H1 (cell line): ENCODE measurements around the gene SPIRE1. TPM values are rescaled to one million over a fixed set of nuclear protein-coding genes. Genes with fewer than 3 reads are reported as not detected.

ENCODE experiments used
- CTCF ChIA-PET: fragments of 300-600 bp; sonication (Branson Sonifier 250); formaldehyde crosslinking; loops from one replicate; lab custom pipeline; 2021; ENCODE audit not compliant: partially characterized antibody; lab: Charles Lee
- POLR2A ChIA-PET: fragments of 300-600 bp; sonication (Branson Sonifier 250); formaldehyde crosslinking; loops from one replicate; lab custom pipeline; 2021; ENCODE audit warnings: inconsistent platforms; ENCODE audit not compliant: partially characterized antibody; lab: Charles Lee
- DNase-seq, 2 experiments: peaks; one replicate each; pipeline versions ENCODE4 v3.0.0 to v3.0.0-alpha.2; 2010 to 2022; ENCODE audit warnings: low spot score in 2 of 2, low read depth in 1 of 2, mixed read lengths in 1 of 2
- FAIRE-seq: peaks from 2 replicates; lab custom pipeline; 2011; peaks lifted over from hg19 to GRCh38; lab: Jason Lieb, UNC
- H2AFZ ChIP-seq: 2 replicates; pipeline ENCODE4 v1.8.1; 2012; ENCODE audit warnings: low read length, inconsistent platforms
- H2AK5ac ChIP-seq: 2 replicates; pipeline ENCODE4 v1.6.1; 2013; ENCODE audit warnings: low read depth, low read length
- H2BK120ac ChIP-seq: replicated peaks from 2 replicates; pipeline ENCODE3; 2013; ENCODE audit warnings: low read depth, low read length, inconsistent platforms
- H2BK12ac ChIP-seq: 2 replicates; pipeline ENCODE4 v1.6.1; 2013; ENCODE audit warnings: low read depth, low read length
- H2BK15ac ChIP-seq: 2 replicates; pipeline ENCODE4 v1.6.1; 2013; ENCODE audit warnings: low read length
- H2BK20ac ChIP-seq: 2 replicates; pipeline ENCODE4 v1.6.1; 2013; ENCODE audit warnings: low read length
- H2BK5ac ChIP-seq: 2 replicates; pipeline ENCODE4 v1.6.1; 2013; ENCODE audit warnings: low read depth, low read length
- H3K14ac ChIP-seq: 2 replicates; pipeline ENCODE4 v1.6.1; 2013; ENCODE audit warnings: inconsistent platforms; ENCODE audit not compliant: insufficient read length
- H3K18ac ChIP-seq: 2 replicates; pipeline ENCODE4 v1.6.1; 2013; ENCODE audit warnings: low read length; ENCODE audit errors: extremely low read depth
- H3K23ac ChIP-seq: 2 replicates; pipeline ENCODE4 v1.6.1; 2013; ENCODE audit warnings: inconsistent platforms; ENCODE audit not compliant: insufficient read length
- H3K23me2 ChIP-seq: 2 replicates; pipeline ENCODE4 v1.6.1; 2013; ENCODE audit warnings: low read depth, low read length
- H3K27ac ChIP-seq: 2 replicates; pipeline ENCODE4 v1.6.1; 2011; ENCODE audit warnings: low read depth, low read length, inconsistent platforms
- H3K27me3 ChIP-seq, 4 experiments: replicated peaks in 1 of 4; 1 replicate in 1 of 4; 2 replicates in 3 of 4; pipeline versions ENCODE4 v1.6.1 to v1.8.1; 2011 to 2013; ENCODE audit warnings: low read length in 3 of 4, mild to moderate bottlenecking in 3 of 4, inconsistent platforms in 2 of 4, mixed read lengths in 2 of 4, moderate library complexity in 1 of 4; ENCODE audit not compliant: control insufficient read depth in 3 of 4, insufficient read depth in 3 of 4; ENCODE audit errors: extremely low read depth in 1 of 4
- H3K36me3 ChIP-seq, 4 experiments: 2 replicates each; pipeline versions ENCODE4 v1.6.1 to v1.8.1; 2011 to 2013; ENCODE audit warnings: mild to moderate bottlenecking in 4 of 4, low read length in 3 of 4, moderate library complexity in 2 of 4, control low read depth in 1 of 4, inconsistent platforms in 1 of 4; ENCODE audit not compliant: insufficient read depth in 4 of 4, control insufficient read depth in 2 of 4
- H3K4ac ChIP-seq: replicated peaks from 2 replicates; pipeline ENCODE3; 2013; ENCODE audit warnings: low read length, low read depth, mixed read lengths, inconsistent platforms; ENCODE audit not compliant: insufficient read length
- H3K4me1 ChIP-seq, 4 experiments: replicated peaks in 1 of 4; 1 replicate in 1 of 4; 2 replicates in 3 of 4; pipeline versions ENCODE4 v1.6.1 to v1.8.1; 2011 to 2013; ENCODE audit warnings: low read length in 3 of 4, inconsistent platforms in 2 of 4, mixed read lengths in 1 of 4; ENCODE audit not compliant: insufficient read depth in 4 of 4, control insufficient read depth in 3 of 4
- H3K4me2 ChIP-seq, 2 experiments: 2 replicates each; pipeline versions ENCODE4 v1.6.1 to v1.8.1; 2011 to 2013; ENCODE audit warnings: low read depth in 2 of 2, low read length in 2 of 2, control low read depth in 1 of 2, inconsistent platforms in 1 of 2, mild to moderate bottlenecking in 1 of 2; ENCODE audit not compliant: insufficient read depth in 1 of 2
- H3K4me3 ChIP-seq, 4 experiments: fragments of 200-600, 300-600 bp in 1 of 4; sonication (generic), shearing (Covaris generic), sonication (Bioruptor Twin) in 1 of 4; 2 replicates each; pipeline versions ENCODE4 v1.5.1 to v1.8.1; 2011 to 2016; ENCODE audit warnings: low read length in 4 of 4, low read depth in 3 of 4, control low read depth in 2 of 4, inconsistent platforms in 2 of 4, mild to moderate bottlenecking in 2 of 4, mixed read lengths in 1 of 4, moderate library complexity in 1 of 4; ENCODE audit not compliant: insufficient read depth in 2 of 4; ENCODE audit errors: extremely low read depth in 1 of 4
- H3K56ac ChIP-seq: replicated peaks from 2 replicates; pipeline ENCODE3; 2013; ENCODE audit warnings: low read depth, mild to moderate bottlenecking, mixed read lengths, low read length, inconsistent platforms; ENCODE audit not compliant: insufficient read length
- H3K79me1 ChIP-seq: 2 replicates; pipeline ENCODE4 v1.6.1; 2013; ENCODE audit warnings: low read depth, low read length, control low read depth
- H3K79me2 ChIP-seq, 2 experiments: 2 replicates each; pipeline versions ENCODE4 v1.6.1 to v1.8.1; 2012 to 2013; ENCODE audit warnings: low read length in 2 of 2, mild to moderate bottlenecking in 2 of 2, inconsistent platforms in 1 of 2; ENCODE audit not compliant: insufficient read depth in 2 of 2, control insufficient read depth in 1 of 2
- H3K9ac ChIP-seq, 4 experiments: replicated peaks in 1 of 4; 1 replicate in 1 of 4; 2 replicates in 3 of 4; pipeline versions ENCODE4 v1.6.1 to v1.8.1; 2011 to 2013; ENCODE audit warnings: low read depth in 3 of 4, low read length in 3 of 4, control low read depth in 2 of 4, mild to moderate bottlenecking in 2 of 4, moderate library complexity in 2 of 4, inconsistent platforms in 1 of 4; ENCODE audit errors: extremely low read depth in 1 of 4
- H3K9me3 ChIP-seq, 2 experiments: 2 replicates each; pipeline versions ENCODE4 v1.6.1 to v1.8.1; 2012 to 2013; ENCODE audit warnings: mild to moderate bottlenecking in 2 of 2, moderate library complexity in 2 of 2, control low read depth in 1 of 2, inconsistent platforms in 1 of 2, low read depth in 1 of 2, low read length in 1 of 2, mixed read lengths in 1 of 2; ENCODE audit not compliant: insufficient read depth in 2 of 2
- H4K20me1 ChIP-seq, 2 experiments: replicated peaks in 1 of 2; 2 replicates each; pipeline versions ENCODE3 to v1.8.1; 2011 to 2013; ENCODE audit warnings: inconsistent platforms in 2 of 2, low read length in 2 of 2, mild to moderate bottlenecking in 1 of 2; ENCODE audit not compliant: insufficient read depth in 2 of 2, control insufficient read depth in 1 of 2
- H4K5ac ChIP-seq: 2 replicates; pipeline ENCODE4 v1.6.1; 2013; ENCODE audit warnings: low read length, low read depth, mixed read lengths, inconsistent platforms; ENCODE audit not compliant: insufficient read length
- H4K8ac ChIP-seq: 2 replicates; pipeline ENCODE4 v1.8.0; 2013; ENCODE audit warnings: mild to moderate bottlenecking, moderate library complexity, low read length, inconsistent platforms; ENCODE audit not compliant: insufficient read depth; ENCODE audit errors: extremely low read depth
- H4K91ac ChIP-seq: replicated peaks from 2 replicates; pipeline ENCODE3; 2013; ENCODE audit warnings: low read length, mixed read lengths, inconsistent platforms; ENCODE audit not compliant: insufficient read length
- ASH2L ChIP-seq: fragments of 200-600, 300-600 bp; sonication (generic); IDR thresholded peaks from one replicate; pipeline ENCODE4 v1.7.1; 2017; ENCODE audit warnings: low read length
- BRCA1 ChIP-seq: IDR thresholded peaks from 2 replicates; pipeline ENCODE4 v1.6.1; 2012; ENCODE audit warnings: low read depth, low read length, improper control_type of control experiment
- EZH2 ChIP-seq: fragments of 200-600 bp; sonication (generic); IDR thresholded peaks from 2 replicates; pipeline ENCODE4 v1.7.1; 2012; ENCODE audit warnings: low read depth, mild to moderate bottlenecking, moderate library complexity, low read length, inconsistent platforms; ENCODE audit not compliant: severe bottlenecking
- PHF8 ChIP-seq: fragments of 200-600 bp; sonication (generic); conservative IDR thresholded peaks from 2 replicates; pipeline ENCODE4 v1.7.1; 2012; ENCODE audit warnings: low read depth, mild to moderate bottlenecking, inconsistent platforms, low read length, moderate library complexity
- POLR2AphosphoS5 ChIP-seq: IDR thresholded peaks from 2 replicates; pipeline ENCODE4 v1.6.1; 2011; ENCODE audit warnings: low read depth, low read length
- POU5F1 ChIP-seq: IDR thresholded peaks from 2 replicates; pipeline ENCODE4 v1.6.1; 2011; ENCODE audit warnings: low read depth, mild to moderate bottlenecking, low read length, moderate library complexity
- SIRT6 ChIP-seq: IDR thresholded peaks from one replicate; pipeline ENCODE4 v1.7.1; 2012; ENCODE audit warnings: low read length, inconsistent platforms
- SRF ChIP-seq: IDR thresholded peaks from 2 replicates; pipeline ENCODE4 v1.6.1; 2011; ENCODE audit warnings: mild to moderate bottlenecking, low read depth, low read length, moderate library complexity
- TAF7 ChIP-seq: optimal IDR thresholded peaks from 2 replicates; pipeline ENCODE3; 2011; ENCODE audit warnings: low read depth, mild to moderate bottlenecking, inconsistent platforms, low read length, moderate library complexity, borderline replicate concordance
- TCF12 ChIP-seq: IDR thresholded peaks from 2 replicates; pipeline ENCODE4 v1.6.1; 2011; ENCODE audit warnings: low read depth, mild to moderate bottlenecking, low read length
- WGBS, 2 experiments: shearing (Covaris generic) in 1 of 2; methylation state at CpG; one replicate each; pipeline versions ENCODE4 v1.1.6 to v1.1.7; 2013 to 2015; ENCODE audit warnings: low lambda C conversion rate in 2 of 2, mixed read lengths in 2 of 2, inconsistent platforms in 1 of 2, low coverage in 1 of 2, missing lambda C conversion rate in 1 of 2; ENCODE audit not compliant: insufficient replicate concordance in 2 of 2, insufficient coverage in 1 of 2, insufficient read length in 1 of 2; ENCODE audit errors: extremely low coverage in 1 of 2, missing lambda C conversion rate in 1 of 2; 5-methylcytosine and 5-hydroxymethylcytosine counted together
- polyA plus RNA-seq, 7 experiments: library from polyadenylated mRNA; depleted of rRNA in 3 of 7; stranded (reverse) in 5 of 7; unstranded in 2 of 7; fragments of >200 nt in 5 of 7; fragments of 200-250 nt in 2 of 7; gene quantifications; 1 replicate in 5 of 7; 2 replicates in 1 of 7; 4 replicates in 1 of 7; pipeline versions ENCODE4 v1.2.1 to v1.2.3, GENCODE V29; 2011 to 2013; ENCODE audit warnings: missing spikeins in 2 of 7, mixed read lengths in 2 of 7
- total RNA-seq: library from RNA; stranded (reverse); fragmentation: NEBNext Ultra II Directional; extraction: Animal tissue kit (Norgen Biotek cat#: 25700); gene quantifications from 2 replicates; pipeline ENCODE4 v1.2.1, GENCODE V29; 2021
- TF ChIP-seq, protein P1 (sequence below): IDR thresholded peaks from 2 replicates; pipeline ENCODE4 v1.6.1; 2011; ENCODE audit warnings: low read length, improper control_type of control experiment

SPIRE1 gene
- total and polyA plus RNA-seq, 2 of the 8 experiments (the other 6 are each of a cell fraction or from before 2014, with no cell fraction given) = 6.0 to 21.5 TPM

DNA sequence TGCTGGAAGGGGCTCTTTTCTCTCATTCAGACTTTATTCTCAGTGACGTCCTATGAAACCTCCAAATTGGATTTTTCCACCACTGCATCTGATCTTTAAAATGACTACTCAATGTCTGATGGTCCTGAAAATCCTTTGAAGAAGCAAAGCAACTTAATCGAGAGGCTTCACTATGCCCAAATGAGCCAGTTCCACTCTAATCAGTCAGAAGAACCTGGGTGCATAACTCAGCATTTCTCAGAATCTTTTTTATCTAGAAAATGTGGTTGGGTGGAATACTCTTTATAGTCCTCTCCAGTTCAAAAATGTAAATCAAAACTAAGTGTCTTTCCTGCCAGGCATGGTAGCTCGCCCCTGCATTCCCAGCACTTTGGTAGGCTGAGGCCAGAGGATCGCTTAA lies 189.5 kb downstream of the SPIRE1 start:
- FAIRE-seq (no peak), DNase-seq (no peak)
- H3K23me2 ChIP-seq = no peaks in the 10 kb centered on the region
- H4K20me1 ChIP-seq = no peaks in the 10 kb centered on the region
- no peak overlapping the region for H3K18ac ChIP-seq
- no peak overlapping the region for H2BK5ac ChIP-seq
- no peak overlapping the region for H2AK5ac ChIP-seq
- ChIA-PET CTCF (interaction anchor here (1.1 kb wide), 1 partner anchor 45 kb away, joined by 3 read pairs; no protein-coding TSS in a partner anchor), POLR2A (no interaction called here)
- H3K9ac ChIP-seq = no peak overlapping the region
- H4K5ac ChIP-seq = no peak overlapping the region
- no peak overlapping the region for H3K27ac ChIP-seq
- H3K23ac ChIP-seq = no peak overlapping the region
- no peaks in the 10 kb centered on the region for H3K79me1 ChIP-seq
- no peaks in the 10 kb centered on the region for H3K79me2 ChIP-seq
- H2AFZ ChIP-seq = no peak overlapping the region
- H4K8ac ChIP-seq = no peak overlapping the region
- 90% methylated on average over 4 of the region's 4 CpGs; no CpG with 5 or more reads in 1 of the 2 experiments for WGBS, 2 experiments
- no peak overlapping the region for H2BK15ac ChIP-seq
- no peak for TF ChIP-seq PHF8
- no peak for TF ChIP-seq ASH2L
- TF ChIP-seq TCF12 = no peak
- TF ChIP-seq SIRT6 = no peak
- no peak for TF ChIP-seq SRF
- no peak for TF ChIP-seq EZH2
- TF ChIP-seq POU5F1 = no peak
- TF ChIP-seq BRCA1 = no peak
- TF ChIP-seq POLR2AphosphoS5 = no peak
- TF ChIP-seq TAF7 = no peak
- TF ChIP-seq, protein P1, sequence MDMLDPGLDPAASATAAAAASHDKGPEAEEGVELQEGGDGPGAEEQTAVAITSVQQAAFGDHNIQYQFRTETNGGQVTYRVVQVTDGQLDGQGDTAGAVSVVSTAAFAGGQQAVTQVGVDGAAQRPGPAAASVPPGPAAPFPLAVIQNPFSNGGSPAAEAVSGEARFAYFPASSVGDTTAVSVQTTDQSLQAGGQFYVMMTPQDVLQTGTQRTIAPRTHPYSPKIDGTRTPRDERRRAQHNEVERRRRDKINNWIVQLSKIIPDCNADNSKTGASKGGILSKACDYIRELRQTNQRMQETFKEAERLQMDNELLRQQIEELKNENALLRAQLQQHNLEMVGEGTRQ = no peak
- no peak overlapping the region for H3K4me2 ChIP-seq
- H4K91ac ChIP-seq = no peak overlapping the region
- H3K4ac ChIP-seq = no peak overlapping the region
- no peak overlapping the region for H2BK20ac ChIP-seq
- H2BK12ac ChIP-seq = no peak overlapping the region
- no peak overlapping the region for H3K4me3 ChIP-seq
- H3K36me3 ChIP-seq = no peaks in the 10 kb centered on the region
- H3K56ac ChIP-seq = no peak overlapping the region
- no peaks in the 10 kb centered on the region for H3K4me1 ChIP-seq
- no peaks in the 10 kb centered on the region for H3K27me3 ChIP-seq
- no peaks in the 10 kb centered on the region for H3K9me3 ChIP-seq
- H2BK120ac ChIP-seq = no peak overlapping the region
- no peak overlapping the region for H3K14ac ChIP-seq
